Inflammatory macrophage treated with lipopolysaccharide for 4 hours (primary cell): ENCODE measurements around the gene ECHDC1.
"Not testable (repeated sequence)": the region's sequence is repeated elsewhere in the genome, so short reads cannot be mapped to it uniquely, and the experiment has no call there.

Experiments
- DNase-seq: peaks from one replicate; pipeline ENCODE4 v3.0.0-alpha.2; 2020

ECHDC1 gene

GRCh38 chr6:127341471-127342202 lies 1.8 kb downstream of the ECHDC1 start:
- peak; percentile 30 for DNase-seq

GRCh38 chr6:127340171-127340570 lies 3.2 kb downstream of the ECHDC1 start:
- no peak for DNase-seq

DNA sequence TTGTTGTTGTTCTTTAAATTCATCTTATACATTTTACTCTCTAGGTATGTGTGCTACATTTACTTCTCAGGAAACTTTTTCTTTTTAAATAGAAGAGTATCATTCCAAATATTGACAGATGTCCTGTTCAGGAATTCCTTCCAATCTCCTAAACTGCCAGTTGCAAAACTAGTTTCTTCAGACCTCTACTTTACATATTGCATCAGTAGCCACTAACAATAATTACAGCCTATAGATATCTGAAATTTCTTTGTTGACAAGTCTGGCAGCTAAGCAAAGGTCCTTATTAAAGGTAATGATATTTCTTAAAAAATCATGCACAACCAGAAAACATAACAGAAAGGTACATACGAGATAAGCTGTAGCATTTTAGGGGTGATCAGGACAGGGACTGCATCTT lies 4.5 kb downstream of the ECHDC1 start:
- DNase-seq = no peak

GRCh38 chr6:127332383-127332961 lies 10.9 kb downstream of the ECHDC1 start:
- no peak for DNase-seq

DNA sequence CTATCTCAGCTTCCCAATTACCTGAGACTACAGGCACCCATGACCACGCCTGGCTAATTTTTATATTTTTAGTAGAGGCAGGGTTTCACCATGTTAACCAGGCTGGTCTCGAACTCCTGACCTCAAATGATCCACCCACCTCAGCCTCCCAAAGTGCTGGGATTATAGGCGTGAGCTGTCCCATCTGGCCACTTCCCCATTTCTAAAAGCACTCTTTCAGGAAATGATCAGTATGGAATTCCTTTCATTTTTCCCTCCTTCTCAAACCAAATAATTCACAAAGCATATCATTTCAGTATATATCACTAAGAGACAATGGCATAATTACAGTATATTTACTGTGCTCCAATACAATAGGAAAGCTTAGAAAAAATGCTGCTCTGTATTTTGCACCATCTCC lies 12.2 kb downstream of the ECHDC1 start:
- not testable (repeated sequence) for DNase-seq

DNA sequence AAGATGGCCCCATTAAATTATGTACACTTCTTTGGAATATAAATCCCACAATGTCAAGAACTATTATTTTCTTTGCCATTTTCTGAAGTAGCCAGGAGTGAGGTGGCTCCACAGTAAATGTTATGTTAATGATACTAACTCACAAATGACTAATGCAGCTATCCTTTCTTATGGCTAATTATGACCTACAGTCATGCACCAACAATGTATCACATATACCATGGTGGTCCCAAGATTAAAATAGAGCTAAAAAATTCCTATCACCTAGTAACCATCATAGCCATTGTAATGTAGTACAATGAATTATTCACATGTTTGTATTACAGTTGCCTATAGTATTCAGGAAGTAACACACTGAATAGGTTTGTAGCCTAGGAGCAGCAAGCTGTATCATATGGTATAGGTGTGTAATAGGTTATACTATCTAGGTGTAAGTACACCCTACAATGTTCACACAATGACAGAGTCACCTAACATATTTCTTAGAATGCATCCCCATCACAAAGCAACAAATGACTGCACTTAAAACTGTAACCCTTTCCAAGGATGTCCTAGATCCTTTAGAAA lies 15.3 kb downstream of the ECHDC1 start:
- no peak for DNase-seq

GRCh38 chr6:127319686-127320085 lies 23.7 kb downstream of the ECHDC1 start:
- DNase-seq = no peak

DNA sequence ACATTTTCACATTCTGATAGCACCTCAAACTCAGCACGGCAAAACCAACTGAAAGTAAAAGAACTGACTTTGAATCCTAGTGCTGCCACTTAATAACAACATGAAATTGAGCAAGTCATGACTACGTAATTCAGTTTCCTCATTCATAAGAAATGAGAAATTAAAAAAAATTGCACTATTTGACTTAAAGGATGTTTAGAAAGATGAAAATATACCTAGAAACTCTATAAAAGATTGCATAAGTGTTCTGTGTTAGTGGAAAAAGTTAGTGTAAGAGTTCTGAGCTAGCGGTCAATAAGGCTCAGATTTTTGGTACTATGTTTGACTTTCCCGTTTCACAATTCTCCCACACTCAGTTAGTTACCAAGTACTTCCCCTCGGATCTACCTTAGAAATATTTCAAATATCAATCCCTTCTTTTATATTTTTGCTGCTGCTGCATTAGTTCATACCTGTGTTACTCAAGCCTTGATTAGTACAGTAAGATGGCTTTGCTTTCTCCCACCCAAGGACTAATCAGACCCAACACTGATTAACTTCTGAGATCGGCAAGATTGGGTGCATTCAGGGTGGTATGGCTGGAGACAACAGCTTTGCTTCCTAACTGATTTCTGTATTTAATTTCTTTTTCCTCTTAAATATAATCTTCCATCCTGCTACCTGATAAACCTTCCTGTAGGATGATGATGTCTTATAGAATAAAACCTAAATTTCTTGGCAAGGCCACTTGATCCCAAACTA lies 25.9 kb downstream of the ECHDC1 start:
- DNase-seq = peak; percentile 86

DNA sequence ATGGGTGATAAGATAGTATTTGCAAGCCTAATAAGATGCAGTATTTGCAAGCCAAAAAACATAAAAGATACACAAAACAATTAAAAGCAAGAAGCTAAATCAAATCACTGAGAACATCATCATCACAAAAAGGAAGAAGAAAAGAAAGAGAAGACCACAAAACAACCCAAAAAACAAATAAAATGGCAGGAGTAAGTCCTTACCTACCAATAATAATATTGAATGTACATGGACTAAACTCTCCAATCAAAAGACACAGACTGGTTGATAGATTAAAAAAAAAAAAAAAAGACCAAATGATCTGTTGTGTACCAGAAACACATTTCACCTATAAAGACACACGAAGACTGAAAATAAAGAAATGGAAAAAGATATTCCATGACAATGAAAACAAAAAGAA lies 37.7 kb downstream of the ECHDC1 start:
- DNase-seq = no peak

DNA sequence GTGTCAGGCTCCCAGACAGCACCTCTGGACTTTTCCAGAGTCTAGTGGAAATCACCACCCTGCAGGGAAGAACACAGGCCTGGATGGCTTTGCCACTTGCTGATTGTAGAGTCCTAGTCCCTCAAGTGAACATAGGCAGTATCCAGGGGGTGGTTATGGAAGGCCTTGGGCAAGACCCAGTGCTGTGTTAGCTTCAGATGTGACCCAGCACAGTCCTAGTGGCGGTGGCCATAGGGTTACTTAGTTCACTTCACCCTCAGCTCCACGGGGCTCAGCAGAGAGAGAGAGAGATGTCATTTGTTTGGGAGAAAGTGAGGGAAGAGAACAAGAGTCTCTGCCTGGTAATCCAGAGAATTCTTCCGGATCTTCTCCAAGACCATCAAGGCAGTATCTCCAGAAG lies 39.5 kb downstream of the ECHDC1 start:
- no peak for DNase-seq

GRCh38 chr6:127302728-127303660 lies 40.4 kb downstream of the ECHDC1 start:
- peak; percentile 80 for DNase-seq

DNA sequence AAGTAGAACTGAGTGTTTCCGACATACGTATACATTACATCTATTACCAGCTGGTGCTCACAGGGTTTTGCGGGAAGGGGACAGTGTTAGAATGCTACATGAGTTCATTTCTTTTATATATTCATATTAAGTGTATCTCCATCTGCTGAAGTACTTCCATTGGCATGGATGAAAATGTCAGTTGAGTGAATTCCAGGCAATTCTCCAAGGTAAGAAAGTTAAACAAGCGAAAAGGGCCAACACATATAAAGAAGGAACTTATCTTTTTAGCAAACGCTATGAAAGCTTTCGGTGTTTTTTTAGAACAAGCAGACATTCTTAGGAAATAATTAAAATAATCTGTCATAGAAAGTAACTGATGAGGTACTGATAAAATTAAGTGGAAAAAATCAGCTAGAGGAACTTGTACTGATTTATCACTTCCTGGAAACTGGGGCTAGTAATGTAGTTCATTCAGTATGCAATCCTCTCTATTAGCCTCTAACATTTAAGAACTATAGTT lies 42.2 kb downstream of the ECHDC1 start:
- peak; percentile 3 for DNase-seq

DNA sequence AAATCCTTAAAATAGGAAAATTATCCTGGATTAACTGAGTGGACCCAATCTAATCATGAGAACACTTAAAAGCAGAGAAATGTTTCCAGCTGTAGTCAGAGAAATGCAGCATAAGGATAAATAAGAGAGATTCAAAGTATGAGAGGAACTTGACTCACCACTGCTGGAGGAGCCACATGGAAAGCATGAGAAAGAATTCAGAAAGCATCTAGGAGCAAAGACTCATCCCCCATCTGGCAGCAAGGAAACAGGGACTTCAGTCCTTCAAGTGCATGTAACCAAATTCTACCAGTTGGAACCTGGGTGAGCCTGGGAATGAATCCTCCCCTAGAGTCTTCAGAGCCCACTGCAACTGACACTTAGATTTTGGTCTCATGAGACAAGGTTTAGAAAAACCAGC lies 43.0 kb downstream of the ECHDC1 start:
- no peak for DNase-seq

GRCh38 chr6:127299522-127300240 lies 43.7 kb downstream of the ECHDC1 start:
- DNase-seq = peak; percentile 2

GRCh38 chr6:127298475-127298874 lies 44.9 kb downstream of the ECHDC1 start:
- no peak for DNase-seq

DNA sequence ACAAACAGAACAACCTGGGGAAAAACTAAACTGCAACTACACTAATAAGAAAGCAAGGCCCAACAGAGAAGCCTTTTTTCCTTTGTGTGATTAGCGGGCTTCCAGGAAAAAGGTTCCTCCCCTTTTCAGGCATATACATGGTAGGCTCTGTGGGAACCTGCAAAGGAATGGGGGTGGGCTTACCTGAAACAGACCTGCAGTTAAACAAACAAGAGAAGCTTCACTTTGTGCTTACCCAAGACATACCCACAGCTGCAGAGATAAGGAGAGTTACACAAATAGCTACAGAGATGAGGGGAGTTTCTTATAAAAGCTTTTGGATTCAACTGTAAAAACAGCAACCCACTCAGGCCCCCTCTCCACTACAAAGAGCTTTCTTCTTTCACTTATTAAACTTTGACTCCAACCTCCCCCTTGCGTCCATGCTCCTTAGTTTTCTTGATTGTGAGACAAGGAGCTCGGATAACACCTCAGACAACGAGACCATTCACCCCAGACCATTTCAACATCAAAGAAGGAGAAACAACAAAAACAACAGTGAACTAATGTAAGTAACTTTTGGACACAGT lies 45.8 kb downstream of the ECHDC1 start:
- DNase-seq = no peak

DNA sequence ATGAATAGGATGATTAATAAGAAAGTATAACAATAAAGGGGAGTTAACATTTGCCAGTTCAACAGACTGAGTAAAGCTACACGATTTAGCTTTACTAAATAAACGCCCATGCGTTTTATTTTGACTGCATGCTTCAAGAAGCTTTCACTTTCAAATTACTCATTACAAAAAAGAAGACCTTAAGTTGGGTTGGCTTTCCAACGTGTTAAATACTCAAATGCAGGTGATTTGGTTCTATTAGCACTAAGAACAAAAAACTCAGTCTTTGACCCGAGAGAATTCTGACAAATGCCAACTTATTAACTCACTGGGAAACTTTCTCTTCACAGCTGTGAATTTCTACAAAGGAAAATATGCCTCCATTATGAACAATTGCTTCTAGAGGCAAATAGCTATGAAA lies 51.9 kb downstream of the ECHDC1 start:
- DNase-seq = no peak

DNA sequence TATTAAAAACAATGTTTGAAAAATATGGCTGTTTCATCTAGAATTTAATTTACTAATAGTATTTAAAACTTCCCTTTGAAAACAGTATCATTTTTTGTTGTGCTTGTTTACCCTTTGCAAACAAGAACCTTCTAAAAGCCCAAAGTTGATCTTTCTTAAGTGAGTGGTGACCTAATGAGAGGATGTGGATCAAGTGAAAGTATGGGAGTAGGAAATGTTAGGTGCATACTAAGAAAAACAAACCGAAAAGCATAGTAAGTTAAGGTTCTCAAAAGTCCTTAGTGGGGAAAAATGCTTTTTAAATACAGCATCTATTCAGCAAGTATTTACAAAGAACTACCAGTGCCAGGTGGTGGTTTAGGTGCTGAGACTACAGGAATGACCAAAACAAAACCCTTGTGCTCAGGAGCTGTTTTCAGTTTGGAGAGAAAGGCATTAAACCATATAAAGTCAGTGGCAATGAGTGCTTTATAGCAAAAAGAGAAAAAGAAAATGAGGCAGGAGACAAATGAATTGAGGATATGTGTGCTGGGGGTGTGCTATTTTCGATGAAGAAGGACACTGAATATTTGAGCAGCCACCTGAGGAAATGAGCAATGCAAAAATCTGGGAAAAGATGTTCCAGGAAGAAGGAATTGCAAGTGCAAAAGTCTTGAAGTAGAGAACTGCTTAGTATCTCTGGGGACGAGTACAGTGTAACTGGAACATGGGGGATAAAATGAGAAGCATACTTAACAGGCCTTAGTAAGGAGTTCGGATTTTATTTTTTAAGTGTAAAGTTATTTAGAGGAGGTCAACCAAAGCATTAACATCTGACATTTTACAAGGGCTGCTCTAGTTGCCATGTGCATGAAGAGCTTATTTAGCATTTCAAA lies 52.8 kb downstream of the ECHDC1 start:
- DNase-seq = no peak

DNA sequence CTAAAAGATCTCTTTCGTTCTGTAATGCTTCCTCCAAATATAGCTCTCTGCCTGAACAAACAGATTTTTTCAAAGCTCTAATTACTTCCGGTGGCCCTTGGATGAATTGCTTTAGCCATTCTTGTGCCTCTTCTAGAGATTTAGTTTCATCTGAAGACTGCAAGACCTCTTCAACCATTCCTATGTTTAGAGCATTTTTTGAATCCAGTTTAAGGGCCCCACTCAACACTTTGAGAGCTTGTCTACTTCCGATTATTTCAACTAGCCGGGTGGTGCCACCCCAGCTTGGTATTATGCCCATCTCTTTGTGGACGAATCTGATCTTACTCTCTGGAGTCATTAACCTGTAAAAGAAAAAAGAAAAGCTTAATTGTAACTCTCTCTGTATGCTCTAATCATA lies 53.5 kb downstream of the ECHDC1 start:
- no peak for DNase-seq

GRCh38 chr6:127288705-127289104 lies 54.7 kb downstream of the ECHDC1 start:
- no peak for DNase-seq
